IPS DF 4.7 (cell line): ENCODE measurements around the gene SSR4.

Experiments used
- DNase-seq: peaks from one replicate; pipeline ENCODE4 v3.0.0-alpha.2; 2013; ENCODE audit warnings: low spot score; ENCODE audit errors: extremely low read depth

Gene SSR4

DNA sequence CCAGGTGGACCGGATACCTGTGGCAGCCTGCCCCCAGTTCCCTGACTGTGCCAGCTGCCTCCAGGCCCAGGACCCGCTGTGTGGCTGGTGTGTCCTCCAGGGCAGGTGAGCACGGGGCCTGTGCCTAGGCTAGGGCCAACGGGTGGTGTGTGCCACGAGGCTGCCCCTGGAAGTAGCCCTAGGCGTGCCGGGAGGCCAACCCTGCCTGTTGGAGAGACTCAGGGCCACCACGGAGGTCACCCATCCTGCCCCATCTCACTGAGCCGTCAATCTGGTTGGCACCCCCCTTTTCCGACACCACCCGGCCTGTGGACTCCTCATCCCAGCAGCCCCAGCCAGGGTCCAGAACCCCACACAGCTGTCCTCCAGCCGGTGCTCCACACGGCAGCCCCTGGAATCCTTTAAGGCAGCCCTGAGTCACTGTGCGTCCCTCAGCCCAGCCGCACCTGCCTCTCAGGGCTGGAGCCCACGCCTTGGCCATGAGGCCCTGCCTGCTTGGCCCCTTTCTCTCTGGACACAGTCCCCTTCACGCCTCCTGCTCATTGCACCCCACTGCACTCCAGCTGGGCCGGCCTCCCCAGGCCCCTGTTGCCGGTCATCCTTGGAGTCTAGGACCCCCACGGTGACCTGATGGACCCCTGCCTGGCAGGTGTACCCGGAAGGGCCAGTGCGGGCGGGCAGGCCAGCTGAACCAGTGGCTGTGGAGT is 25.2 kb upstream of the SSR4 start:
- DNase-seq, result no peak

GRCh38 chrX:153769865-153770600 is 24.4 kb upstream of the SSR4 start:
- no peak for DNase-seq

- DNase-seq, result no peak
Measured at GRCh38 chrX:153770601-153771414, 23.7 kb upstream of the SSR4 start.

- DNase-seq, result no peak
Measured at GRCh38 chrX:153771415-153772315, 22.8 kb upstream of the SSR4 start.

DNA sequence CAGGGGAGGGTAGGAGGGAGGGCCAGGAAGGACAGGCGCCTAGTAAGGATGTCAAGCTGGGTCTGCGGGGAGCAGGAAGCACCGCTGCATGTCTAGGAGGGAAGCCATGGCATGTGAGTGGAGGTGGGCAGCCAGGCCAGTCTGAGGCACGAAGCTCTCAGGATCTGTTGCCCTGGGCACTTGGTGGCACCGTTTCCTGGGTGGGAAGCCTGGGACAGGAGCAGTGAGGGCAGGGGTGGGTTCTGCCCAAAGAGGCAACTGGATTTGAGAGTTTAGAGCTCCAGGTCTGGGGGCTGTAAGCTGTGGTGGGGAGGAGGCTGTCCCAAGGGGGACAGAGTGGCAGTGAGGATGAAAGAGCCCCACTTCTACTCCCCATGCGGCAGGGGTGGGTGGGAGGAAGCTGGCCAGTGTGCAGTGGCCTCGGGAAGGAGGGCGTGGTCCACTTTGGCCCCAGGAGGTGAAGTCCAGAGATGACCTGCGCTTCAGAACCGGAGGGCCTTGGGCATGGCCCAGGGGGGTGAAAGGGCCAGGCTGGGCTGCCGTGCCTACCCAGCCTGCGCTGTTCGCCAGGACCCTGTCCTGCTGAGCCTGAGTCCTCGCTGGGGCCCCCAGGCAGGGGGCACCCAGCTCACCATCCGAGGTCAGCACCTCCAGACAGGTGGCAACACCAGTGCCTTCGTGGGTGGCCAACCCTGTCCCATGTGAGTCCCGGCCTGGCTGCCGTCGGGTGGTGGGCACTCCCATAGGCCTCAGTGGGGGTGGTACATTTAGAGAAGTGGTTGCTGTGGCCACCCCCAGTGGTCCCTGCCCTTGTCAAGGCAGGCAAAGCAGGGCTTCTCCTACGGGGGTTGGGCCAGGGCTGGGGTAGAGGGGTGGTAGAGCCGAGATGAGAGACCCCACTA is 21.9 kb upstream of the SSR4 start:
- no peak for DNase-seq

- no peak for DNase-seq
Measured at GRCh38 chrX:153773218-153773611, 21.3 kb upstream of the SSR4 start.

GRCh38 chrX:153773741-153774575 is 20.5 kb upstream of the SSR4 start:
- DNase-seq, result no peak

- DNase-seq, result no peak
Measured at GRCh38 chrX:153774576-153775292, 19.7 kb upstream of the SSR4 start.

DNA sequence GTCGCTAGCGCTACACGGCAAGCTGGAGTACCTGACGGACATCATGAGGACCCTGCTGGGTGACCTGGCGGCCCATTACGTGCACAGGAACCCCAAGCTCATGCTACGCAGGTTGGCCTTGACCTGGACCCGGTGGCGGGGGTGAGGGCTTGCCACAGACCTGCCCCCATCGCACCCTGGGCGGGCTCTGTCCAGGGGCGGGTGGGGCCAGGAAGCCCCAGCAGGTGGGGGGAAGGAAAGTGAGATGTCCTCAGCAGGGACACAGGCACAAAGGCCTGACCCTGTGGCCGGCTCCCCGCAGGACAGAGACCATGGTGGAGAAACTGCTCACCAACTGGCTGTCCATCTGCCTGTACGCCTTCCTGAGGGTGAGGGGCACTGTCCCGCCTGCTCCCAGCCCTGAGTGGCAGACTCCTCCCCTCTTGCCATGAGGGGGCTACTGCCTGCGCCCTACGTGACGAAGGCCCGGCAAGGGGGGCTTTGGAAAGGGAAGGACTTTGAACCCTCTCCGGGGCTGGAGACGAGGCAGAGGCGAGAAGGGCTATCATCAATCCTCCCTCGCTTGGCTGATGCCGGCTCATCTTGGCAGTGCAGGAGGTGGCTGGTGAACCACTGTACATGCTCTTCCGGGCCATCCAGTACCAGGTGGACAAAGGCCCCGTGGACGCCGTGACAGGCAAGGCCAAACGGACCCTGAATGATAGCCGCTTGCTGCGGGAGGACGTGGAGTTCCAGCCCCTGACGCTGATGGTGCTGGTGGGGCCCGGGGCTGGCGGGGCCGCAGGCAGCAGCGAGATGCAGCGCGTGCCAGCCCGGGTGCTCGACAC is 19.0 kb upstream of the SSR4 start:
- DNase-seq, result no peak

GRCh38 chrX:153776120-153776599 is 18.3 kb upstream of the SSR4 start:
- no peak for DNase-seq

GRCh38 chrX:153776611-153777045 is 17.8 kb upstream of the SSR4 start:
- DNase-seq, result no peak

GRCh38 chrX:153777261-153778090 is 17.0 kb upstream of the SSR4 start:
- no peak for DNase-seq

DNA sequence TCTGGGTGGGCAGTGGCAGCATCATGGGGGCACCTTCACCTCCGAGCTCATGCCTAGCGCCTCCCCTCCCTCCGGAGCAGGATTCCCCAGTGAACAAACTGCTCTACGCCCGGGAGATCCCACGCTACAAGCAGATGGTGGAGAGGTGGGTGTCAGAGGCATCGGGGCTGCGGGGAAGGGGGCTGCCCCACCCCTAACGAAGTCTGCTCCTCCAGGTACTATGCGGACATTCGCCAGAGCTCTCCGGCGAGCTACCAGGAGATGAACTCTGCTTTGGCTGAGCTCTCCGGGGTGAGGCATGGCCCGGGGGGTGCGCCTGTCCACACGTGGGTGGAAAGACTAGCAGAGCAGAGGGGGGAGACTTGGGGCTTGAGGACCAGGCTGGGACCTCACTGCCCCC is 16.3 kb upstream of the SSR4 start:
- DNase-seq, result no peak

- DNase-seq, result no peak
Measured at GRCh38 chrX:153778684-153779101, 15.8 kb upstream of the SSR4 start.

- no peak for DNase-seq
Measured at GRCh38 chrX:153779891-153780677, 14.4 kb upstream of the SSR4 start.
